Measurements from ENCODE around the gene SNX25.

The SNX25 gene

DNA sequence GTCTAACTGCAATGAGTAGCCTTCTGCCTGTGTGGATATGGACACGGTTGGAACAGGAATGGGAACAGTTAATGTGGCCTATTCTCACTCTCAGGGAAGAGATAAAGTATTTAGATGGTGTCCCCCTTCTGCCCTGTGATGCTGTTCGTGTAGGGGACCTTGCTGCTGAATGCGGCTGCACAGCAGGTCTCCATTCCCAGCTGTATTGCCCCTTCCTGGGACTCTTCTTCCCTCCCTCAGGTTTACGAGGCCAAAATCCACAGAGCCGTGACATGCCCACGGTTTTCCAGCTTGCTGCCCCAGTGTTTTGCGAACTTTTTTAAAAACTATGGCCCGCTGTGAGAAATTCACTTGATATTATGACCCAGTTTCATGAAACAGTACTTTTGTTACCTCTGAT, 50.3 kb downstream of the SNX25 start:
- DNase-seq (ENCODE audit: low read depth in 3 of 3): no peak

DNA sequence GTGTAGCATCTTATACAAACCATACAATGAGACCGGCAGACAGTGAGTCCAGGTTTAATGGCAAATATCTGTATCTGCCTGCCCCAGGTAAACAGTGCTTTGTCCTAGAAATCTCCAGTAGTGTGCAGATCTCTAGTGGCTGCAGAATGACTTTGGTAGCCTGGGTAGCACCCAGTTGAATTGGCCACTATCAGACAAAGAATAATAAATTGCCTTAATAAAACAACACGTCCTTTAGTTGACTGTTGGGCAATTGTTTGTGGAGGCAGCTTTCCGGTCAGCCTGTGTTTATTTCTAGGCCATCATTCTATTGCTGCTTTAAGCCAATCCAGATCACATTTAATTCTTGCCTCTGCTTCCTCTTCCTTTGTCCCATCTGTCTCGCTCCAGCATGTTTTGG, 52.5 kb downstream of the SNX25 start:
- DNase-seq (ENCODE audit: low read depth in 3 of 3): no peak

DNA sequence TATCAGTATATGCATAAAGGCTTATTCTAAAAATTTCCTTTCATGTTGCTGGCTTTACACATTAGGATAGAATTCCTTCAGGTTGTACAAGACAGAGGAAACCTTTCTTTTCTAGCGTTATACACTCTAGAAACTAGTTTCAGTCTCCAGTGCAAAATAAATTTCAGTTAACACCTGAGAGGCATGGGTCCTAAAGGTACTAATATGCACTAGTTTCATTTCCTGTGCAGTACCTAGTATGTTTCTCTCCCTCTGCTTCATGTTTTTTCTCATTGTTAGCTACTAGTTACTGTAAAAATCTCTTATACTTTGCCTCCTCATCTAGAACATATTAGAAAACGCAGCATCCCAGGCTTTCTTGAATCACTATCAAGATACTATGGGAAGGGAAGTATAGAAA, 54.0 kb downstream of the SNX25 start:
- no peak for DNase-seq (ENCODE audit: low read depth in 3 of 3)

DNA sequence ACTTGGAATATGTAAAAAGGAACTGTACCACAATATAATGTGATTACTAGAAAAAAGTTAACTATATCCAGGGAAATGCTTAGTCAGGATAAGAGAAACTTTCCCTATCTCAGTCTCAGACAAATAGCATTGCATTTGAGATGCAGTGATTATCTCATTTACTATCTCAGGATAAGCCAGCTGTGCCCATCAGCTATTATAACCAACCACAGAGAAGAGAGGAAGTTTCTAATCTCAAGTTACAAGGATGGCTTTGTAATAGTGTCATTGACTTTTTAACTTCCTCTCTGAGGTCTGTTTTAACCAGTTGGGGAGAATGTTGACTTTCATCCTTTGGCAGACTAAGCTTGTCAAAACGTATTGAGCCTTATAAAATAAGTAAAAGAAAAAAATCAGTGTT, 56.5 kb downstream of the SNX25 start:
- no peak for DNase-seq (ENCODE audit: low read depth in 3 of 3)

DNA sequence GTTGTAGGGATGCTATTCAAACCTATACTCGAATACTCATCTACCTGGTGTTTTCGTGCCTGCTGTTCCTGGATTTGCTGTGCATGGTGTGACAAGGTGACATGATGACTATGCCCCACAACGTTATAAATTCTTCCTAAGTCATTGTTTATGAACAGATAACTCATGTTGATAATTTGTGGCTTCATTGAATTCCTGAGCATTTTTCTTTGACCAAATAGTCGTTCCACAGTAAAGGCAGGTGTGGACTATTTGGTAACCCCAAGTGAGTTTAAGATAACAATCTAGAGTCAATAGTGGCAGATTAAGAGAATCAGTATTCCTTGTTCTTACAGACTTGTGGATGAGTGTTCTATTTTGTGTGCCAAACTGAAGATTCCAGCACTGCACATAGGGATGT, 59.9 kb downstream of the SNX25 start:
- DNase-seq (ENCODE audit: low read depth in 3 of 3): no peak

DNA sequence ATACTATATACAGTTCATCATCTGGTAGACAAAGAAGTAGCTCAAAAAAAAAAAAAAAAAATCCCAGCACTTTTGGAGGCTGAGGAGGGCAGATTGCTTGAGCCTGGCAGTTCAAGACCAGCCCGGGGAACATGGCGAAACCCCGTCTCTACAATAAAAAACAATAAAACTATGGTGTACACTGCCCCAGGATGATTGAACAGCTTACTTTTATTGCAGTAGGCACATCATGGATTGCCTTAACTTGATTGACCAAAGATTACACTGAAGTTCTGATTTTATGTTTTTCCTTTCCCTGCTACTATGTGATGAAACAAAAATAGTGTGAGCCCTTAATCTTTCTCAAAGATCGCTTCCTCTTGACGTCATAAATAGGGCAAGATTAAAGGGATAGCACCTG, 60.6 kb downstream of the SNX25 start:
- DNase-seq (ENCODE audit: low read depth in 3 of 3): no peak

DNA sequence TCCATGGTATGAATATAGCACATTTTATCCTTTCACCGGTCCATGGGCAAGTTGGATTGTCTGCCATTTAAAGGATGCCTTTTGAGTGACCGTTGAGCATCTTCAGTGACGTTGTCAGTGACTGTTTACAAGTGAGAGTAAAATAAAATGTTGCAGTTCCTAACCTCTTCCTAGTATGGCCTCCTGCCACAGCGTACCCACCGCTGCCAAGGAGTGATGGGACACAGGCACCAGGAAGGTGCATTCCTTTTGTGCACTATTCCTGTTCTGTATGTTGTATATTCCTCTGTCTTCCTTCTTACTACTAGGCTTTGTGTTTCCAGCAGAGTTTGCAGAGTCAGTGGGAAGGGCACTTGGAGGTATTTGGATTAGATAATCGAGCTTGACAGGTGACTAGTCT, 61.5 kb downstream of the SNX25 start:
- no peak for DNase-seq (ENCODE audit: low read depth in 3 of 3)

DNA sequence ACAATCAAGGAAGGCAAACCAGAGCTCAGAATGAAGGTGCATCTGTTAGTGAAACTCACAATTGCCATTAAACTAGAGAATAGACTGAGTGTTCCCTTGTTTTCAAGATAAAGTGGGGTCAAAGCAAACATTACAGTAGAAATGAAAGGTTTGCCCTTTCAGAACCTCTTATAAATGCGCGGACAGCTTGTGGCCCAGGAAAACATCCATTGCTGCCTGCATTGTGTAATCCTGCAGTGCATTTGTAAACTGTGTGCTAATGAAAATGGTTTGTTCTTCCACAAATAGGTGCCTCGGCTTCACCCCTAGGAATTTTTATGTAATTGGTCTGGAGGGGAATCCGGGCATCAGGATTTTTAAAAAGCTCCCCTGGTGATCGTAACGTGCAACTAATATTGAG, 62.8 kb downstream of the SNX25 start:
- no peak for DNase-seq (ENCODE audit: low read depth in 3 of 3)

DNA sequence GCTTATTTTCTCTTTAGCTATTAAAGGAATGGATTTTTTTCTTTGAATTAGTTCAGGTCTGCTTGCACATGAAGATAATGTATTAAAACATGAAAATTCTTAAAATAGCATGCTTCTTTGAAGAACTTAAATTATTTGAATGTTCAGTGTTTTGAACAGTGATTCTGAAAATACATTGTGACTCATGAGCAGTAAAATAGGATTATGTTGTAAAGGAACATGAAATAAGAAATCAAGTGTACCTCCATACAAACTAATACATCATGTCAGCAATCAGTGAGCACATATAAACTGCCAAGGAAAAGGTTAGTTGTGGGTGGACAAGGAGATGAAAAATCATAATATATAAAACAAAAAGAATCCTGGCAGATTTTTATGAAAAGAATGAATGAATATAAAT, 66.1 kb downstream of the SNX25 start:
- no peak for DNase-seq (ENCODE audit: low read depth in 3 of 3)

DNA sequence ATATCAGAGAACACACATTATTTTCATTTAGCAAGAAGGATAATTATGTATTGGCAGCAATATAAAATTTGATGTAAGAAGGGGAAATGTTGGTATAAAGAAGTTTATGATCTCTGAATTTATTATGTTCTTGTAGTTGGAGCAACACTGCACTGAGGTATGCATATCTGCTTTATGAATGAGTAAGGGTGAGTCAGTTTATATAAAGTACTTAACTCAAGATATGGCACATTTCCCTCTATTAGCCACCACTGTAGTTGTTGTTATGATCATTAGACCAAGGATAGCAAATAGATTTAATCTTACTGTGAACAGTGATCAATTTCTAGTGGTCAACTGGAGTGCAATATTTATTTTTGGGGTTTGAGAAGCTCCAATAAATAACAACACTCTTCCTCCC, 66.6 kb downstream of the SNX25 start:
- no peak for DNase-seq (ENCODE audit: low read depth in 3 of 3)

DNA sequence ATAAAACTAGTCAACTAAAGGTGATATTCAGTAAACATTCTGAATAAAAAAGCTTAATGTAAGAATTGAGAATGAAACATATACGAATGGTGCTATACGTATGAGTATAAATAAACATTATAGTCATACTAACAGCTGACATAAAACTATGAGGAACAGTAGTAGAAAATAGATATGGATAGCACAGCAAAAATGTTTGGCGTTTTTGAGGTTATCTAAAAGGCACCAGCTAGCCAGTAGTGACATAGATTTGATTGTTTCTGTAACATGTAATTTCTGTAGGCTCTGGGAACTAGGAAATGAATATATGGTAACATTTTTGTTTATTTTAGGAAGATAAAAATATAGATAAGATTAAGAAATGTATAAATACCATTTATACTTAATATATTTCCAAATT, 69.3 kb downstream of the SNX25 start:
- DNase-seq (ENCODE audit: low read depth in 3 of 3): no peak

DNA sequence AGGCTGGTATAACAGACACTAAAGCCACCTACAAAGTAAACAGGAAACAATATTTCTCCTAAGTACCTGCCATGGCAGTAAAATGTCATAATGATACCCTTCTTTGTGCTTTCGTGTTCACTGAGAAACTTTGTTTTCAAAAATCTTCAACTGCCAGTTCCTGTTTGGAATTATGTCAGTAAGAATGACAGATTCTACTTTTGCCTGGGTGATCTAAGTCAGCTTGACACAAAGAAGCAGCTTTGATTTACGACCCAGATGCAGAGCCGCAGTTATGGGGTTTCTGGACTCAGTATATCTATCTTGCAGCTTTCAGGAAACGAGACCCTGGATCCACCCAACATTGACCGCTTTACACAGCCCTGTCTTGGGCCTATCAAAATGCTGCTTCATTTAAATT, 71.2 kb downstream of the SNX25 start:
- DNase-seq (ENCODE audit: low read depth in 3 of 3): no peak

DNA sequence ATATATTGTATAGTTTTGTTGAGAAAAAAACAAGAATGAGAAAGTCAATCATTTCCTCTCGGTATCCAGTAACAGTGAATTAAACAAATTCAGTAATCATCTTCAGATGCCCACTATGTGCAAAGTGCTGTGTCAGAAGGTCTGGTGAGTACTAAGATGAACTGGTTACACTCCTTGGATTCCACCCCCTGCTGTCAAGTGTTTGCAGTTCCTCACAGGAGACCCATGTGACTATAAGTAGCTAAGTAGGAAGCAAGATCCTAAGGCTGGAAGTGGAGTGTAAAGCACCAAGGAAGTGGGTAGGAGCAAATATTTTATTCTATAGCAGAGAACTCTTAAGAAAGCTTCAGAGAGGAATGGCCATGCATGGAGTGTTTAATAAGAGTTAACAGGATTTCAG, 73.6 kb downstream of the SNX25 start:
- DNase-seq (ENCODE audit: low read depth in 3 of 3): no peak

DNA sequence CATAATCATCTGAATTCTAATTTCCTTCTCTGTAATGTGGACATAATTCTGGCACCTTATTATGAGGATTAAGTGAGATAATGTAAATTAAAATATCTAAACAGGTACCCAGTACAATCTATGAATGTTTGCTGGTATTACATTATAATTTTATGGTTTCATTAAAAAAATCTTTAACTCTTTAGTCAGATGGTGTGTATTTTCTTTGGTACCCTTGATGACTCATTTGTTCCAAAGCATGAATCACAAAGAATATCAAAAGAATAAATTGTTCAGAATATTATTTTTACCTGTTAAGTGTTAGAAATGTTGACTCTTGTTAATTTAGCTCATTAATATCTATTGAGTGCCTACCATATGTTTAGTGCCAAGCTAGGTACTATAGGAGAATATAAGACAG, 74.3 kb downstream of the SNX25 start:
- no peak for DNase-seq (ENCODE audit: low read depth in 3 of 3)

DNA sequence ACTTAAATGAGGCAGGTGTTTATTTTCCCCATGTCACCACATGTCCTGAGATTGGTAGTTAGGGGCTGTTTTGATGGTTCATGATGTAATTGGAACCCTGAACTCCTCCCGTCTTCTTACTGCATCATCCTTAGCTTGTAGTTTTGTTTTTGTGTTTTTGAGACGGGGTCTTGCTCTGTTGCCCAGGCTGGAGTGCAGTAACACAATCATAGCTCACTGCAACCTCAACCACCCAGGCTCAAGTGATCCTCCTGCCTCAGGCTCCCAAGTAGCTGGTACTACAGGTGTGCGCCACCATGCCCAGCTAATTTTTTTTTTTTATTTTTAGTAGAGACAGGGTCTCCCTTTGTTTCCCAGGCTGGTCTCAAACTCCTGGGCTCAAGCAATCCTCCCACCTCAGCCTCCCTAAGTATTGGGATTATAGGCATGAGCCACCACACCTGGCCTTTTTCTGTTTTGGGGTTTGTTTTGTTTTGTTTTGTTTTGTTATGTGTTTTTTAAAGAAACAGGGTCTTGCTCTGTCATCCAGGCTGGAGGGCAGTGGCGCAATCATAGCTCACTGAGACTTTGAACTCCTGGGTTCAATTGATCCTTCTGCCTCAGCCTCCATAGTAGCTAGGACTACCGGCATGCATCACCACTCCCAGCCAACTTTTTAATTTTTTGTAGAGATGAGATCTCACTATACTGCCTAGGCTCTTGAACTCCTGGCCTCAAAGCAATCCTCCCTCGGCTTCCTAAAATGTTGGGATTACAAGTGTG, 76.4 kb downstream of the SNX25 start:
- no peak for DNase-seq (ENCODE audit: low read depth in 3 of 3)

DNA sequence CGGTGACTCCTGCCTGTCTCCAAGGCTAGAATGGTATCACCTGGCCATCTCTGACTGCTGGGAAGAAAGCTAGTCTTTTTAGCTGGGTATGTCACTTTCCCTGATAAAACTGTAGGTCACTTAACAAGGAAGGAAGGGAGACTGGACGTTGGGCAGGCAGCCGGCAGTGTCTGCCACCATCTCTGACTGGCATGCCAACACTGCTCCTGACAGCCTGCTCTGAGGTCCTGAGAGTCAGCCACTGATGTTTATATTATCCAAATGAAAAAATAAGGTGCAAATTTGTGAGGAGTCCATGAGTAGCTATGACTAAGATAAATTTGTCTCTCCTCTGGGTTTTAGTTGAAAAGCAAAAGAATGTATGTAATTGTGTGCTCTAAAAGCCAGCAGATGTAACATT, 77.2 kb downstream of the SNX25 start:
- DNase-seq (ENCODE audit: low read depth in 3 of 3): no peak

DNA sequence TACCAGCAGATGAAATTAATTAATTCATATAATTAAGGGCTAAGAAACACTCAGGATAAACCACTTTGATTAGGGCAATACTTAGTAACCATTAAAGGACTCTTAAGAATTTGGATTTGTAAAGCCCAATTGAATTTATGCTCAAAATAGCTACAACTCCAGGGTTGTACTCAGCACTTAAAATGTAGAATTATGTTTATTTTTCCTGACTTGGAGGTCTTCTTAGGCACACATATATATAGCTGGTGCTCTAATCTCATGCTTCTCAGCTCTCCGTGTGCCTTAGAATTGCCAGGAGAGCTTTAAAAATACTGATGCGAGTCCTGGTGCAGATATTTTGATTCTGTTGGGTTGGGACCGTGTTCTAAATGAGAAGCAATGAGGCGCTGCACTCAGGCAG, 77.6 kb downstream of the SNX25 start:
- no peak for DNase-seq (ENCODE audit: low read depth in 3 of 3)

DNA sequence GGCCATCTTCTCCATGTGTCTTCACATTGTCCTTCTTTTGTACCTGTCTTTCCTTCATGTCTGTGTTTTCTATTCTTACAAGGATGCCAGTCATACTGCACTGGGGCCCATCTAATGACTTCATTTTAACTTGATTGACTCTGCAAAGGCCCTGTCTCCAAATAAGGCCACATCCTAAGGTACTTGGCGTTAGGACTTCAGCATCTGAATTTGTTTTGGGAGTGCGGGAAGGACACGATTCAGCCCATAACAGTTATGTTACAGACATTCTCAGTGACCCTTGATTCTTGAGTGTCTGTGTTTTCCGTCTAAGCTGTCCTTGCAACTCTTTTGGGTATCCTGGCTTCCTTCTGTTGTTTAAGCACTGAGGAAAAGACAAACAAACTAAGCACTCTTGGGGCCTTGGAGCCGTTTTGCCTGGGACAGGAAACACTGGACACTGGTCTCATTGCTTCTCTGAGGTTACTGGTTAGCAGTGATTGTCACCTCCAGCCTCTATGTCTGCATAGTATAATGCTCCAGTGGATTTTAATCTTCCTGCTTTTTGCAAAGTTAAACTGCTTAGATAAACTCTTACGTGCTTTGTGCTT, 80.7 kb downstream of the SNX25 start:
- no peak for DNase-seq (ENCODE audit: low read depth in 3 of 3)

DNA sequence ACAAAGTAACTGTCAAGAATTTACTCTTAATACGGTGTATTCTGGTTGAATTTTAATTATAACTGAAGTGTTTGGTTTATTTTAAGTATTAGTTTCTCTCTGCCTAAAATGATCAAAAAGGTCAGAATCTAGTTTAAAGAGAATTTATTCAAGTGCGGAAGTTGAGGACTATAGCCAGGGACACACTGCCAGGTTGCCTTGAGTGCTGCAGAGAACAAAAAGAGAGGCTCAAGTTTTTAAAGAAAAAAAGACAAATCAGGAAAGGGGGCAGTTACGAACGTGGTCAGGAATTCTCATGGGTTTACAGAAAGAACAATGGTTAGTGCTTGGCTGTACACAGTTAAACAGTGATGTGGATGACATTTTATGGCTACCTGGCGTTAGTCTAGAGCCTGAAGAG, 81.3 kb downstream of the SNX25 start:
- DNase-seq (ENCODE audit: low read depth in 3 of 3): no peak

DNA sequence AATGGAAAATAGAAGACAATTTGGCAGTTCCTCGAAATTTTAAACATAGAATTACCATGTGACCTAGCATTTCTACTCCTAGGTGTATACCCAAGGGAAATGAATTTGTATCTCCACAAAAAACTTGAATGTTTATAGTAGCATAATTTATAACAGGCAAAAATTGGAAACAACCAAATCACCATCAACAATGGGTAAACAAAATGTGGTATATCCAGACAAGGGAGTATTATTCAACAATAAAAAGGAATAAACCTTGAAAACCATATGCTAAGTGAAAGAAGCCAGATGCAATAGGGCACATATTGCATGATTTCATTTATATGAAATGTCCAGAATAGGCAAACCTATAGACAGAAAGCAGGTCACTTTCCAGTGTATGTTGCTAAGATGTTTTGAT, 83.8 kb downstream of the SNX25 start:
- DNase-seq (ENCODE audit: low read depth in 3 of 3): no peak

DNA sequence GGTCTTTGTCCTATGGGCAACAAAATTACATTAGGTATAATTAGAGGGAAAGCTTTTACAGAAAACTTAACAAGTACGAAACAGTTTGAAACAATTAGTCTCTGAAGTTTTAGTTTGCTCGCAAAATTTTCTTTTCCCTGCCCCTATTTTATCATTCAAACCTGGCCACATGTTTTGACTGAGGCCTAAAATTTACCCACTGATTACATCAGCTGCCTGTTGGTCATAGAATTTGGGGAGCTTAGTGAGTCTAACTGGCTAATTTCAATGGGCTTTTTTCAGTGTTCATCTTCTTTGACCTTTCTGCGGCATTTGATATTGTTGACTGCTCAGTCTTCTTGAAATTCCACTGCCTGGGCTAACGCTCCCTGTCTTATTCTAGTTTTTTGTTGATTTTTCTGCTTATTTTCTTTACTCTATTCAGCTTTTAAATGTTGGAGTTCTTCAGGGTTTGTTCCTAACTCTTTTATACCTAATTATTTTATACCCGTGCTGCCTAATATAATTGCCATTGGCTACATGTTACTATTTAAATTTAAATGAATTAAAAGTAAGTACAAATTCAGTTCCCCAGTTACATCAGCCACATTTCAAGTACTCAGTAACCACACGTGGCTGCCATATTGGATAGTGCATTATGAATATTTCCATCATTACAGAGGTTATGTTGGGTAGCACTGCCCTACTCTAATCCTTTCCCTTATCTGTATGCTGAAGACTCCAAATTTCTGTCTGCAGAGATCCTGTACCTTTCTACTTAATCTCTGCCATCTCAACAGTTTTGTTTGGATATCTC, 87.5 kb downstream of the SNX25 start:
- DNase-seq (ENCODE audit: low read depth in 3 of 3): no peak

DNA sequence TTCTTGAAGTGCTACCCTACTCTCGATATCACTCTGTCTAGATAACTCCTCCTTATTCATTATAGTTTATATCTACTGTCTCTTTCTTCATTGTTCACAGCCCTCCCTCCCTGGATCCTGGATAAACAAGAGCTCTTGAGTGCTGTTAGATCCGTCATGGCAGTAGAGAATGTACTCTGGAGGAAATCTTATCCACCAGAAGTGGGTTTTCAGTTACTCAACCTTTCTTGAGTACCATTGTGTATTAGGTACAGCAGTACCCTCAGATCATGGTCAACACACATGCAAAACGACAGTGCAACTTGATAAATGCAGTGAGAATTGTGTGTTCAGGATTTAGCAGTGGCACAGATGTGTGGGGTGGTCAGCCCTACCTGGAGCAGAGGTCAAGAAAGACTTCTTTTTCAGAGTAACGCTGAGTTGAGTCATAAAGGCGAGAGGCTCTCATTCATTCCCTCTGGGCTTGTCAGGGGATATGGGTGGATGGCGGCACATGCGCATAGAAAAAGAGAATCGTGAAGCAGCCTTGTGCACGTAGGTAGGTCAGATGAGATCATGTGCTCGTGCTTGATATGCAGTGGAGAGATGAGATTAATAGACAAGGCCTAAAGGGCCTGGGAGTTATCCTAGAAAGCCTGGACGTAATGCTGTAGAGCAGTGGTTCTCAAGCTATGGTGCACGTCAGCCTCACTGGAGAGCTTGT, 89.5 kb downstream of the SNX25 start:
- no peak for DNase-seq (ENCODE audit: low read depth in 3 of 3)

DNA sequence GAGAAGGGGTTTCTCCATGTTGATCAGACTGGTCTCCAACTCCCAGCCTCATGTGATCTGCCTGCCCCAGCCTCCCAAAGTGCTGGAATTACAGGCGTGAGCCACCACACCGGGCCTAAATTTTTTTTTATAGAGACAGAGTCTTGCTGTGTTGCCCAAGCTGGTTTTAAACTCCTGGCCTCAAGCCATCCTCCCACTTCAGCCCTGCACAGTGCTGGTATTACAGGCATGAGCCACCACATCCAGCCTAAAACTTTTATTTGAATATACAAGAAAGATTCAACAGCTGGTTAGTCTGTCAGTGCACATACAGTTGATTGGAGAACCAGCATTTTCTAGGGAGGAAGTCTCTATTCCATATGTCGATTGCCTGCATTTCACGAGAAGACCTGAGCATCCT, 95.1 kb downstream of the SNX25 start:
- no peak for DNase-seq (ENCODE audit: low read depth in 3 of 3)

Data from stimulated activated CD4-positive, alpha-beta T cell treated with anti-CD3 and anti-CD28 coated beads, TNF-alpha, amount 100 ng/mL, for 24 hours (primary cell).